ENCODE data around the gene NDST1. TPM values are rescaled to one million over a fixed set of nuclear protein-coding genes. Genes with fewer than 3 reads are reported as not detected.

NDST1 gene
- total RNA-seq, 1 experiment from 2014 or later: 33.1 TPM

GRCh38 chr5:150544611-150545219, 36.8 kb downstream of the NDST1 start:
- no peak overlapping the region for H3K27ac ChIP-seq (ENCODE audit: low read depth, low read length)

More at GRCh38 chr5:150544611-150545219, 36.8 kb downstream of the NDST1 start:
- peak; percentile 100 for ATAC-seq
- no peaks in the 10 kb centered on the region for H4K20me1 ChIP-seq (ENCODE audit: insufficient read depth)
- no TSS peak for BruUV-seq (replicated peaks)
- TF ChIP-seq ZFX (IDR thresholded peaks at IDR 0.05): no peak
- TF ChIP-seq YY1 (IDR thresholded peaks at IDR 0.05; ENCODE audit: extremely low read depth, insufficient replicate concordance, low read depth, low read length): peak; percentile 55
- TF ChIP-seq CTCF (IDR thresholded peaks at IDR 0.05 in 2 of 3, conservative IDR thresholded peaks at IDR 0.05 in 1 of 3; ENCODE audit: borderline replicate concordance in 1 of 3, insufficient read depth in 1 of 3, low read depth in 2 of 3, low read length in 2 of 3): peak; percentile 97 to 99 (median 99)
- no peak for TF ChIP-seq ATF3 (IDR thresholded peaks at IDR 0.05)
- peak; percentile 91 for TF ChIP-seq RAD21 (IDR thresholded peaks at IDR 0.05; ENCODE audit: low read depth)
- TF ChIP-seq POLR2A (IDR thresholded peaks at IDR 0.05; ENCODE audit: borderline replicate concordance, extremely low read depth, insufficient read depth, insufficient read length): no peak
- no peak for TF ChIP-seq ZBTB33 (IDR thresholded peaks at IDR 0.05; ENCODE audit: extremely low read depth, insufficient replicate concordance, low read length)
- TF ChIP-seq EGR1 (IDR thresholded peaks at IDR 0.05; ENCODE audit: low read depth): peak; percentile 71
- H3K4me2 ChIP-seq (ENCODE audit: low read length): no peak overlapping the region
- H3K9me3 ChIP-seq (ENCODE audit: control insufficient read depth in 1 of 2, insufficient read depth in 1 of 2, low read depth in 1 of 2, low read length in 2 of 2): no peaks in the 10 kb centered on the region
- H3K27me3 ChIP-seq (ENCODE audit: insufficient read depth, low read length): no peaks in the 10 kb centered on the region
- peak; percentile 57 for DNase-seq (ENCODE audit: low read depth, low spot score)
- no peak overlapping the region for H3K4me3 ChIP-seq (replicated peaks in 1 of 2; ENCODE audit: low read depth in 1 of 2, low read length in 2 of 2)
- no peaks in the 10 kb centered on the region for H3K9me2 ChIP-seq (ENCODE audit: insufficient read depth)
- intact Hi-C loops (cut with micrococcal nuclease): loop anchor here (1.0 kb wide), 1 partner anchor 85 kb away; no protein-coding TSS in a partner anchor
- CTCF ChIA-PET: interaction anchor here (0.6 to 1.7 kb wide), 13 partner anchors 12 to 301 kb away, joined by 3 to 11 read pairs (median 3); no protein-coding TSS in a partner anchor
- POLR2A ChIA-PET: interaction anchor here (1.4 kb wide), 1 partner anchor 86 kb away, joined by 4 read pairs; no protein-coding TSS in a partner anchor
- H3K79me2 ChIP-seq (ENCODE audit: insufficient read depth, low read length): no peaks in the 10 kb centered on the region
- RAD21 ChIA-PET (ENCODE audit: low non-redundant PET in 1 of 2, low total read pairs in 2 of 2, uncharacterized antibody in 2 of 2, unreplicated experiment in 2 of 2): interaction anchor here (0.9 to 2.1 kb wide), 2 partner anchors 85 to 86 kb away, joined by 4 to 7 read pairs; no protein-coding TSS in a partner anchor
- peaks cover 0 to 4% of the 10 kb centered on the region in 2 experiments; a peak in 1 of 4 replicates for H3K4me1 ChIP-seq (ENCODE audit: control insufficient read depth in 1 of 2, insufficient read depth in 2 of 2, low read length in 2 of 2)
- no peak overlapping the region for H2AFZ ChIP-seq (ENCODE audit: low read depth, low read length, poor library complexity, severe bottlenecking)
- H3K36me3 ChIP-seq (ENCODE audit: control insufficient read depth in 1 of 2, insufficient read depth in 2 of 2, low read length in 2 of 2): peaks cover 11 to 14% of the 10 kb centered on the region in 2 experiments; a peak in 3 of 4 replicates
- no peak overlapping the region for H3K9ac ChIP-seq (ENCODE audit: low read length)
